ENCODE measurements around the gene MOB2.

Gene MOB2

GRCh38 chr11:1442163-1442562 lies 44.4 kb downstream of the MOB2 start:
- Histone ChIP-seq H3K4me1 (ENCODE audit: low read length) (no peaks in the 10 kb centered on the region), H3K9me3 (ENCODE audit: insufficient read depth, low read length) (no peaks in the 10 kb centered on the region), H4K20me1 (ENCODE audit: insufficient read depth, low read length) (no peaks in the 10 kb centered on the region), H3K79me2 (ENCODE audit: low read length) (no peaks in the 10 kb centered on the region), H3K4me3 (ENCODE audit: low read length) (no peak overlapping the region), H3K9ac (ENCODE audit: low read length) (no peak overlapping the region), H3K27me3 (ENCODE audit: low read depth, low read length) (no peaks in the 10 kb centered on the region), H3K4me2 (ENCODE audit: low read length) (no peak overlapping the region), H2AFZ (ENCODE audit: low read depth, low read length) (no peak overlapping the region), H3K27ac (ENCODE audit: low read length) (no peak overlapping the region), H3K36me3 (replicated peaks; ENCODE audit: low read depth, low read length) (no peaks in the 10 kb centered on the region)
- TF ChIP-seq, protein P1, sequence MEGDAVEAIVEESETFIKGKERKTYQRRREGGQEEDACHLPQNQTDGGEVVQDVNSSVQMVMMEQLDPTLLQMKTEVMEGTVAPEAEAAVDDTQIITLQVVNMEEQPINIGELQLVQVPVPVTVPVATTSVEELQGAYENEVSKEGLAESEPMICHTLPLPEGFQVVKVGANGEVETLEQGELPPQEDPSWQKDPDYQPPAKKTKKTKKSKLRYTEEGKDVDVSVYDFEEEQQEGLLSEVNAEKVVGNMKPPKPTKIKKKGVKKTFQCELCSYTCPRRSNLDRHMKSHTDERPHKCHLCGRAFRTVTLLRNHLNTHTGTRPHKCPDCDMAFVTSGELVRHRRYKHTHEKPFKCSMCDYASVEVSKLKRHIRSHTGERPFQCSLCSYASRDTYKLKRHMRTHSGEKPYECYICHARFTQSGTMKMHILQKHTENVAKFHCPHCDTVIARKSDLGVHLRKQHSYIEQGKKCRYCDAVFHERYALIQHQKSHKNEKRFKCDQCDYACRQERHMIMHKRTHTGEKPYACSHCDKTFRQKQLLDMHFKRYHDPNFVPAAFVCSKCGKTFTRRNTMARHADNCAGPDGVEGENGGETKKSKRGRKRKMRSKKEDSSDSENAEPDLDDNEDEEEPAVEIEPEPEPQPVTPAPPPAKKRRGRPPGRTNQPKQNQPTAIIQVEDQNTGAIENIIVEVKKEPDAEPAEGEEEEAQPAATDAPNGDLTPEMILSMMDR (IDR thresholded peaks at IDR 0.05; ENCODE audit: low read depth, low read length): no peak
- TF ChIP-seq EZH2phosphoT487 (IDR thresholded peaks at IDR 0.05; ENCODE audit: low read depth): no peak

DNA sequence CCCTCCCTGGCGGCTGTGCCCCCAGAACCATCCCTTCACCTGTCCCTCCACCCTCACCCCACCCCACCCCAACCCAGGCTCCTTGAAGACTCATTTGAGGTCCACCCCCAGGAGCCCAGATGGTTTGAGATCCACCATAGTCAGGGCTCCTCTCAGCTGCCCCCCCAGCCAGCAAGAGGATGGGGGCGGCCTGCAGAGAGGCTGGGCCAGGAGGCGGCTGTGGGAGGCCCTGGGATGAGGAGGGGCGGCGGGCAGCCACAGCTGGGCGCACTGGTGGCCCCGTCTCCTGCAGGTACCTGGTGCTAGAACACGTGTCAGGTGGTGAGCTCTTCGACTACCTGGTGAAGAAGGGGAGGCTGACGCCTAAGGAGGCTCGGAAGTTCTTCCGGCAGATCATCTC lies 46.1 kb downstream of the MOB2 start:
- Histone ChIP-seq H3K79me2 (ENCODE audit: low read length) (no peaks in the 10 kb centered on the region), H3K27me3 (ENCODE audit: low read depth, low read length) (no peaks in the 10 kb centered on the region), H3K9ac (ENCODE audit: low read length) (no peak overlapping the region), H3K27ac (ENCODE audit: low read length) (no peak overlapping the region), H3K9me3 (ENCODE audit: insufficient read depth, low read length) (no peaks in the 10 kb centered on the region), H3K4me3 (ENCODE audit: low read length) (no peak overlapping the region), H3K4me1 (ENCODE audit: low read length) (no peaks in the 10 kb centered on the region), H2AFZ (ENCODE audit: low read depth, low read length) (no peak overlapping the region), H4K20me1 (ENCODE audit: insufficient read depth, low read length) (no peaks in the 10 kb centered on the region), H3K36me3 (replicated peaks; ENCODE audit: low read depth, low read length) (no peaks in the 10 kb centered on the region), H3K4me2 (ENCODE audit: low read length) (no peak overlapping the region)
- TF ChIP-seq, protein P1 (IDR thresholded peaks at IDR 0.05; ENCODE audit: low read depth, low read length): no peak
- no peak for TF ChIP-seq EZH2phosphoT487 (IDR thresholded peaks at IDR 0.05; ENCODE audit: low read depth)

- no peak for TF ChIP-seq EZH2phosphoT487 (IDR thresholded peaks at IDR 0.05; ENCODE audit: low read depth)
- TF ChIP-seq, protein P1 (IDR thresholded peaks at IDR 0.05; ENCODE audit: low read depth, low read length): no peak
Observed at GRCh38 chr11:1440066-1440465, 46.5 kb downstream of the MOB2 start.

DNA sequence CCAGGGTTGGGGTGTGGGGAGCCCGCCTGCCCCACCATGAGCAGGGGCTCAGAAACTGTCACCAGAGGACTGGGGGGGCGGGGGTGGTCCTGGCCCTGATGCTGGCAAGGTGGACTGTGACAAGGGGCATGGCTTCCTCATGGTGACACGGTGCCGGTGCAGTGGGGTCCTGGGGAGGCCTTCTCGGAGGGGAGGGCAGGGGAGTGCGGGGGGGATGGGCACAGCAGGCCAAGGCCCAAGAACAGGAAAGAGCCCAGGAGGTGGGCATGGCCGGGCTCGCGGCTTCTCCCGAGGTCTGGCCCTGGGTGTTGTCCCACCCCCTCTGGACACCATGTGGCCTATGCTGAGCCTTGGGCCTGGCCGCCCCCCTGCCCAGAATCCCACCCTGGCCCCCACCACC lies 47.2 kb downstream of the MOB2 start:
- Histone ChIP-seq H3K36me3 (replicated peaks; ENCODE audit: low read depth, low read length) (no peaks in the 10 kb centered on the region), H3K9me3 (ENCODE audit: insufficient read depth, low read length) (no peaks in the 10 kb centered on the region), H3K4me2 (ENCODE audit: low read length) (no peak overlapping the region), H4K20me1 (ENCODE audit: insufficient read depth, low read length) (no peaks in the 10 kb centered on the region), H2AFZ (ENCODE audit: low read depth, low read length) (no peak overlapping the region), H3K4me3 (ENCODE audit: low read length) (no peak overlapping the region), H3K4me1 (ENCODE audit: low read length) (no peaks in the 10 kb centered on the region), H3K9ac (ENCODE audit: low read length) (no peak overlapping the region), H3K27me3 (ENCODE audit: low read depth, low read length) (no peaks in the 10 kb centered on the region), H3K79me2 (ENCODE audit: low read length) (no peaks in the 10 kb centered on the region), H3K27ac (ENCODE audit: low read length) (no peak overlapping the region)
- TF ChIP-seq, protein P1 (IDR thresholded peaks at IDR 0.05; ENCODE audit: low read depth, low read length): no peak
- TF ChIP-seq EZH2phosphoT487 (IDR thresholded peaks at IDR 0.05; ENCODE audit: low read depth): no peak

More at GRCh38 chr11:1440066-1440465, 46.5 kb downstream of the MOB2 start:
- H3K9me3 ChIP-seq (ENCODE audit: insufficient read depth, low read length): no peaks in the 10 kb centered on the region
- H4K20me1 ChIP-seq (ENCODE audit: insufficient read depth, low read length): no peaks in the 10 kb centered on the region
- no peak overlapping the region for H3K27ac ChIP-seq (ENCODE audit: low read length)
- H3K36me3 ChIP-seq (replicated peaks; ENCODE audit: low read depth, low read length): no peaks in the 10 kb centered on the region
- no peaks in the 10 kb centered on the region for H3K79me2 ChIP-seq (ENCODE audit: low read length)
- H3K27me3 ChIP-seq (ENCODE audit: low read depth, low read length): no peaks in the 10 kb centered on the region
- H3K4me2 ChIP-seq (ENCODE audit: low read length): no peak overlapping the region
- H3K9ac ChIP-seq (ENCODE audit: low read length): no peak overlapping the region
- H3K4me3 ChIP-seq (ENCODE audit: low read length): no peak overlapping the region
- H3K4me1 ChIP-seq (ENCODE audit: low read length): no peaks in the 10 kb centered on the region
- H2AFZ ChIP-seq (ENCODE audit: low read depth, low read length): no peak overlapping the region

Data from OCI-LY3 (cell line).